ENCODE results near the gene GLOD5. TPM values are rescaled to one million over a fixed set of nuclear protein-coding genes. Genes with fewer than 3 reads are reported as not detected.

The GLOD5 gene
- total RNA-seq, 2 donors from 2014 or later: 4.0 to 9.0 TPM

DNA sequence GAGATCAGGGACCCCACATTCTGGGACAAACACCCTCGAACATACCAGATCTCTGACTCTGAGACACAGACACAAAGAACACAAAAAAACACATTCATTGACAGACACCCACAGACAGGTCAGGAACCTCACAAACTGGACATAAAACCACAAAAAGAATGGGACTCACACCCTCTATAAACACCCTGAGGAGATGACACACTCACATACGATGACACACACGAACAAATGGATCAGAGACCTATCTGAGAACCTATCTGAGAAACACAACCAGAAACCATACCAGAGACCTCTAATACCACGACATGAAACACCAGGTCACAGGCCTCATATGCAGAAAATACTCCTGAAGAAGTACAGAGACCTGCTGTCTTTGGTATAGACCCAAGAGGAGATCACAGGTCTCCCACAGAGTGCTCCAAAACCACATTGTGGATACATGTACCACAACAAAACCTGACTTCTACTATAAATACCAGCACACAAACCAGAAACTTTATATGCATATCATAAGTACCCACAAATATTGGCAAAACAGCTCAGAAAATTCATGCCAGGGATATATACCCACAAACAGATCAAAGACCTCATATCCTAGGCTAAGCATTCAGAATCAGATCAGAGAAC is 45.6 kb upstream of the GLOD5 start:
- H3K4me1 ChIP-seq: no peaks in the 10 kb centered on the region
- H3K9me3 ChIP-seq: no peaks in the 10 kb centered on the region
- no peak overlapping the region for H3K9ac ChIP-seq (ENCODE audit: low read depth in 2 of 2, low read length in 2 of 2)
- H3K27me3 ChIP-seq: no peaks in the 10 kb centered on the region
- DNase-seq: no peak
- no peak for TF ChIP-seq CTCF (IDR thresholded peaks at IDR 0.05)
- H3K27ac ChIP-seq: no peak overlapping the region
- intact Hi-C loops (cut with DNase I): no loop called here
- H3K36me3 ChIP-seq: no peaks in the 10 kb centered on the region
- H3K4me3 ChIP-seq: no peak overlapping the region

DNA sequence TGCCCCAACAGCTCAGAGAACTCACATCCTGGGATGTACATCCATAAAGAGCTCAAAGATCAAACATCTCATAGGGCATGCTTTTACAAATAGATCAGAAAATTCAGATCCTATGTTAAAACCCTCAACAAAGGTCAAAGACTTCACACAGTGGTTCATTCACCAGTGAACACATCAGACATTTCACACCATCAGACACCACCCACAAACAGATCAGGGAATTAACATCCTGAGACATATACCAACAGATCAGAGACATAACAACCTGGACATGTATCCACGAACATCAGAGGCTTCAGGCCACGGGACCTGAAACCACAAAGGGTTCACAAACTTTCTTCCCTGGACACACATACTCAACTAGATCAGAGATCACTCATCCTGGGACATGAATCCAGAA is 41.6 kb upstream of the GLOD5 start:
- H3K36me3 ChIP-seq: no peaks in the 10 kb centered on the region
- H3K4me1 ChIP-seq: no peaks in the 10 kb centered on the region
- no peak for DNase-seq
- no peak overlapping the region for H3K4me3 ChIP-seq
- no peak overlapping the region for H3K9ac ChIP-seq (ENCODE audit: low read depth in 2 of 2, low read length in 2 of 2)
- no peaks in the 10 kb centered on the region for H3K27me3 ChIP-seq
- intact Hi-C loops (cut with DNase I): no loop called here
- no peaks in the 10 kb centered on the region for H3K9me3 ChIP-seq
- no peak for TF ChIP-seq CTCF (IDR thresholded peaks at IDR 0.05)
- H3K27ac ChIP-seq: no peak overlapping the region

GRCh38 chrX:48720577-48721250 is 40.8 kb upstream of the GLOD5 start:
- Histone ChIP-seq H3K9me3 (no peaks in the 10 kb centered on the region), H3K36me3 (no peaks in the 10 kb centered on the region), H3K9ac (ENCODE audit: low read depth in 2 of 2, low read length in 2 of 2) (no peak overlapping the region), H3K27ac (no peak overlapping the region), H3K4me3 (no peak overlapping the region), H3K4me1 (no peaks in the 10 kb centered on the region), H3K27me3 (no peaks in the 10 kb centered on the region)
- no peak for TF ChIP-seq CTCF (IDR thresholded peaks at IDR 0.05)
- intact Hi-C loops (cut with DNase I): no loop called here
- DNase-seq: no peak

GRCh38 chrX:48721916-48722315 is 39.6 kb upstream of the GLOD5 start:
- no peak for TF ChIP-seq CTCF (IDR thresholded peaks at IDR 0.05)
- H3K4me1 ChIP-seq: no peaks in the 10 kb centered on the region
- H3K27ac ChIP-seq: no peak overlapping the region
- no peak for DNase-seq
- no peak overlapping the region for H3K9ac ChIP-seq (ENCODE audit: low read depth in 2 of 2, low read length in 2 of 2)
- H3K27me3 ChIP-seq: no peaks in the 10 kb centered on the region
- H3K4me3 ChIP-seq: no peak overlapping the region
- intact Hi-C loops (cut with DNase I): no loop called here
- H3K9me3 ChIP-seq: no peaks in the 10 kb centered on the region
- no peaks in the 10 kb centered on the region for H3K36me3 ChIP-seq

DNA sequence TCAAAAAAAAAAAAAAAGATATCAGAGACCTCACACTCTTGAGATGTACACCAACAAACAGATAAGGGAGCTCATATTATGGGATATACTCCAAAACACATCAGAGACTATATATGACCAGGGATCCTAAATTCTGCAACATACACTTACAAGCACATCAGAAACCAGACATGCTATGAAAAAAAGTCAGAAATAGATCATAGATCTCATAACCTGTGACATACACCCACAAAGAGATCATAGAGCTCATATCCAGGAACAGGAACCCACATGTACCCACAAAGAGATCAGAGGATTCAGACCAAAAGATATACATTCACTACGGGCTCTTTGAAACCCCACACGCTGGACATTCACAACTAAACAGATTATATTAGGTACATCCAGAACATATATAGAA is 35.0 kb upstream of the GLOD5 start:
- H3K4me3 ChIP-seq: no peak overlapping the region
- H3K36me3 ChIP-seq: no peaks in the 10 kb centered on the region
- intact Hi-C loops (cut with DNase I): no loop called here
- H3K4me1 ChIP-seq: no peaks in the 10 kb centered on the region
- no peaks in the 10 kb centered on the region for H3K9me3 ChIP-seq
- H3K27ac ChIP-seq: no peak overlapping the region
- no peak overlapping the region for H3K9ac ChIP-seq (ENCODE audit: low read depth in 2 of 2, low read length in 2 of 2)
- H3K27me3 ChIP-seq: no peaks in the 10 kb centered on the region
- no peak for TF ChIP-seq CTCF (IDR thresholded peaks at IDR 0.05)
- DNase-seq: no peak
